RKO (cell line): ENCODE measurements around the gene CD44.

Experiments
- DNase-seq: peaks from one replicate; pipeline ENCODE4 v3.0.0-alpha.2; 2016; ENCODE audit warnings: low spot score

CD44 gene

DNA sequence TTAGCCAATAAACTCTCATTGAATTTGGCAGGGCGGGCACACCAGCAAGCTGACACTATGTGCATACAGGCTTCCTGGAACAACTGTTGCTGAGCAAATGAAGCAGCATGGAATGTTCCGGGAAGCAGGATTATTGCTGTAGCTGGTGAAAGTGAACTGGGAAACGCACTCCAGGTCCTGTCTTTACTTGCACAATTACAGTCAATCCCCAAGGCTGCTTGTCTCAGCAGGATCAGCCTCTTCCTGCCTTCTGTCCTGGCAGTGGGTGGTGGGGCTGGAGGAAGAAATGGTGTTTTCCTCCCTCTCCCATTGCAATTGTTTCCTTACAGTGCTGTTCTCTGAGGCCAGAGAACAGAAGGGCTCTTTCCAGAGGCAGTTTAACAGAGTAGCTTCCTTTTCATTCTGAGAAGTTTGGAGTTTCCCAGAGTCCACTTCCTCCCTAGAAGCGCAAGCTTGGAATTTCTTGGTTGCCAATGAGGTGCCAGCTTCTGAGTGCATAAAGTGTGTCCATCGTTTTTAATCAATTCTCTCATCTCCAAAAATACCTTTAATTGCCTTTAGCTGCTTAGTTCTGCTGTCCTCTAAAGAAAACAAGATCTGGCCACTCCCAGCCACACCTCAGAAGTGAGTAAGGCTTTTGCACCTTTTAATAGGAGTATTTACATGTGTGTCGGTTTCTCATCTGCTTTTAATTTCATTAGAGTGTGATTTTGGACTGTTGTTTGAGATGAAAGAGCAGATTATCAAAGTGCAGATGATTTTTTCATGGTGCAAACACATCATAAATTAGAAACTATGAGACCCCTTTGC lies 19.9 kb downstream of the CD44 start:
- no peak for DNase-seq

DNA sequence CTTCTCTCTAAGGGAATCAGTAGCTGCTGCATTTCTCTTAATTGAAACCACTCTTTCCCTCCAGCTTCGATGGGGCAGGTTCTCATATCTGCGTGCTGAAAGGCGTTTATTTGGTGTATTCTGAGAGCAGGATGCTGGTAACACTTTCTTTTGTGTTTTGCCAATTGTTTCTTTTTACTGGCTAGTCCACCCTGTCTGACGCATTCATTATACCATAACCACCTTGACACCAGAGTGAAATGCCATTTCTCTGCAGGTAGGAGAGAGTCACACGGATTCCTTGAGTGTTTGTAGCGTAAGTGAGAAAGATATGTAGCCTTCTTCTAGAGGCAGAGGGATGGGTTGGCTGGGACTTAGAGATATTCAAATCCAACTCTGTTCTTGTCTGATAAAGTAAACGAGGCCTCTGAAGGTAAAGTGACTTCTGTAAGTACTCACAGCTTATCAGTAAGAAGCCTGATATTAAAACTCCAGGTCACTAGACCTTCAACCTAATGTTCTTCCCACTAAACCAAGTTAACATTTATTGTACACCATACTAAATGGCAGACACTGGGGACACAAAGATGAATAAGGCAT lies 21.4 kb downstream of the CD44 start:
- no peak for DNase-seq

DNA sequence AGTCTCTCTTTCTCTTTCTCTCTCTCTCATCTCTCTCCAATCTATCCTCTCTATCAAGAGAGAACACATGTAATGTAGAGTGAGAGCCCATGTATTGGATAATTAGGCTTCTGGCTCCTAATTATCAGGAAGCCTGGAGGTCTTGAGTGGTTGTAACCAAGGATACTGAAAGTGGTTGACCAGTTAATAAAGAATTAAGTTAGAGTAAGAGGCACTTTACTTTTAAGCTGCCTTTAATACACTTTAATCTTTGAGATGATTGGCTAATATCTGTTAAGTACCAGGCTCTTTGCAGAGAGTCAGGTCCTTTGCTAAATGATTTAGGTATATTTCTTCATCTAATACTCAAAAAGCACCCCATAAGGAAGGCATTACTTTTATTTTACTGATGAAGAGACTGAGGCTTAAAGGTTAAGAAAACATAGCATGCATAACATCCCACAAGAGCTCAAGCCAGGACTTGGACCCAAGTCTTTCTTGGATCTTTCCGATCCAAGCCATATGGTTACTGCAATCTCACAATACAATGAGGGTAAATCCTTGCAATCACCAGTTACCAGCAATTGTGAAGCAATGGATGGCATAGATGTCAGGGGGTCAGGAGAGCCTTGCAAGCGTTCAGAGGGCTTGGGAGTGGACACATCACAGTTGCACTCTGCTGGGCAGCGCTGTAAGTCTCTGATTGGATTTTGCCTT lies 22.1 kb downstream of the CD44 start:
- DNase-seq: no peak

DNA sequence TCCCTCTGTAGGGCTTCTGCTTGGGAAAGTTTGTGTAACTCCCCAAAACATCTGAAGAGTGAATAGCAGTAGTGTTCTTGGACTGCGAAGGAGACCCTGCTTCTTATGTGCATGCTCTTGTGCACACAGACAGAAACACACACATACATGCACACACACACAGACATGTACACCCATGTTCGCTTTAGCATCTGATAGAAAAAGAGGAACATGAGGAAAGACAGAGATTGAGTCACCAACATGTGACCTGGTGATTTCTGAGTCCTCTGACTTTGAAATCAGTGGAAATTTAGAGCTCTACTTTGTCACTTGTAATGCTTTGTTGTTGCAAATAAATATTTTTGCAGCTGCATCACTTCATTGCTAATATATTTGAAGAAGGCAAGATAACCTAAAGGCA lies 23.8 kb downstream of the CD44 start:
- DNase-seq: no peak

DNA sequence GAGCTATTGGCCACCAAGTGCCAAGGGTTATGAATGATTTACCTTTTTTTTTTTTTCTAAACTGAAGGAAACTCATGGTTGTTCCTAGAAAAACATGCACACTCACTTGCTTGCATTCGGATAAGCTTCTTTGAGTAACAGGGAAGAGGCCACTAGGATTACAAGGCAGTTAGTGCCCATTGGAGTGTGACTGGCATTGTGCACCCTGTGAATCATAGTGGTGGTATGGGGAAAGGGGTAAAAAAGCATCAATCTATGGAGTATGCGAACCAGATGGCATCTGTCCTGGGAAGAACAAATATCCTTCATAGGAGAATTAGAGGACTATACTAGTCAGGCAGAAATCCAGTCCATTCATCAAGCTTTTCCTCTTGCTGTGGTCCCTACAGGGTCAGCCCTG lies 24.2 kb downstream of the CD44 start:
- no peak for DNase-seq

DNA sequence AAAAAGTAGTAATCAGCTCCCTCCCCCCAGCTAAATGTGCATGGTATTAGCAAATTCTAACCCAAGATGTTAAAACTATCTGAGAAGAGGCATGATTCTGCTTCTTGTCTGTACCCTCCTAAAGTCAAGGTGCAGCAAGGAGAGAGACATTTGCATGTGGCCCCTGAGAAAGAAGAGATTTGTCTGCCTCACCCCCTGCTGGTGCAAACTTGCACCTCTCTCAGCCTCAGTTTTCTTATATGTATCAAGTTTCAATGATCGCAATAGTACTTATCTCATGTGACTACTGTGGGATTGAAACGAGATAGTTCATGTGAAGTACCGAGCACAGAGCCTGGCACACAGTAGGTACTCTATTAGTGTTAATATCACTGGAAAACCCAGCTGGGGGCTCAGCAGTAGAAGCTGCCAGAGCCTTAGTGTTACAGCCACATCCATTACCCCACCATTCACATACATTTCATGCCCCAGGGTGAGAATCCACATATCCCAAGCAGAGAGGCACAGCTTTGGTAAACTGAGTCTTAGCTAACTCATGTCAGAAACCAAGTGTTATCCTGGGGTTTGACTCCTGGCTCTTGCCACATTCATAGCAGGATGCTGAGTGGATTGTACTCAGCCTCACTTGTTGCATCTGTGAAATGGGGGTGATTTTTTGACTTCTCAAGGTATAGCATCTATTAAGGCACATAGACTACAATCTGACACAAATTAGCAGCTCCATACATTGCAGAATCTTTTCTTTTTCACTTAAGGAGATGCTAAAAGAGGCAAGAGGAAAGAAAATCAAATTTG lies 24.9 kb downstream of the CD44 start:
- DNase-seq: no peak

DNA sequence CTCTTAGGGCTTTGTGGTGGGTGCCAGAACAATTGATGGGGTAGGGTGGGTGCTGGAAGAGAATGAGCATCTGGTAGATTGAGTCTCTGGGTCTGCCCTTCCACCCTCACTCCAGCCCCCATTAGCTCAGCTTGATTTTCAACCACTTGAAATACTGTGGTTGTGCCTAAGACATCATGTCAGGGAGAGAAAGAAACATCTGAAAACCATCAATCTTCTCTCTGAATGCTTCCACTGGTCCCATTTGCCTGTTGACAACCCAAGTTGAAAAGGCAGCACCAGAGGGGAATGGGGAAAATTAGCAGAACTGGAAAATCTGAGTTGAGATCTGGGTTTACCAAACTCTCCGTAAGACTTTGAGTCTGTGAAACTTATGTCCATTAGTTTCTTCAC lies 26.1 kb downstream of the CD44 start:
- DNase-seq: no peak

DNA sequence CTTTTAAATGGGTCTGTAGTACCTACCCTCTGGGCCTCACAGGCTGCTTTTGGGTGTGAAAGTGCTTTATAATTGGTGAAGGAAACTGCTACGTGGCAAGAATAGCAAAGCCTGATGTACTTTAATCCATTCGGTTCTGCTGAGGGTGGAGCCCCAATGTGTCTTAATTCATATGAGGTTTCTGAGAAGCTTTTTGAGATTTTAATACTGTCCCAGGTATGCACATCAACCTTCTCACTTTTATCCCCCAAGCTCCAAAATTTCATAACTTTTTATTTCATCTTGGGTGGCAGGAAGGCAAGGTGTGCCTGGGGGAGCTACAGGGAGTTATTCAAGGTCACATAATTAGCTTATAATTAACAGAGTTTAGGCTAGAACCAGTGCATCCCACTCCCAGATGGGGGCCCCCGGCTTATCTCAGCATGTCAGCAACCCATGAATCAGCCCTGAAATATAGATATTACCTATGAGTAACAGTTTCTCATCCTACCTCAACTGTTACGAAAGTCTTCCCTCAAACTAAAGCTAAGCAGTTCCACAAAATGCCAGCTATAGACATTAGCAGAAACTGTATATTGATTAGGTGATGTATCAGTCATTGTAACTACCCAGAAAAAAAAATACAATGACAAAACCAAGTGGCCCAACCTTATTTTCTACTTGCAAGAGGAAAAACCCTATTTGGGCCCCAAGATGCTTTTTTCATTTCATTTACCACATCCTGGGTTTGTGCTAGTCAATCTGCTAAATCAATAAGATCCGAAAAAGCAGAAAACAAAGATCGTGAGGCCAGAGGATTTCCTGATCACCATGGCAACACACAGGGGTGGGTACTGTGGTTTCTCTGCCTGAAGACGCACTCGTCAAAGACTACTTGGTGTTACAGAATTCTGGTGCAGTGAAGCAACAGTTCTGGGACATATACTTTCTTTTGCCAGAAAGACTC lies 26.7 kb downstream of the CD44 start:
- DNase-seq: no peak

DNA sequence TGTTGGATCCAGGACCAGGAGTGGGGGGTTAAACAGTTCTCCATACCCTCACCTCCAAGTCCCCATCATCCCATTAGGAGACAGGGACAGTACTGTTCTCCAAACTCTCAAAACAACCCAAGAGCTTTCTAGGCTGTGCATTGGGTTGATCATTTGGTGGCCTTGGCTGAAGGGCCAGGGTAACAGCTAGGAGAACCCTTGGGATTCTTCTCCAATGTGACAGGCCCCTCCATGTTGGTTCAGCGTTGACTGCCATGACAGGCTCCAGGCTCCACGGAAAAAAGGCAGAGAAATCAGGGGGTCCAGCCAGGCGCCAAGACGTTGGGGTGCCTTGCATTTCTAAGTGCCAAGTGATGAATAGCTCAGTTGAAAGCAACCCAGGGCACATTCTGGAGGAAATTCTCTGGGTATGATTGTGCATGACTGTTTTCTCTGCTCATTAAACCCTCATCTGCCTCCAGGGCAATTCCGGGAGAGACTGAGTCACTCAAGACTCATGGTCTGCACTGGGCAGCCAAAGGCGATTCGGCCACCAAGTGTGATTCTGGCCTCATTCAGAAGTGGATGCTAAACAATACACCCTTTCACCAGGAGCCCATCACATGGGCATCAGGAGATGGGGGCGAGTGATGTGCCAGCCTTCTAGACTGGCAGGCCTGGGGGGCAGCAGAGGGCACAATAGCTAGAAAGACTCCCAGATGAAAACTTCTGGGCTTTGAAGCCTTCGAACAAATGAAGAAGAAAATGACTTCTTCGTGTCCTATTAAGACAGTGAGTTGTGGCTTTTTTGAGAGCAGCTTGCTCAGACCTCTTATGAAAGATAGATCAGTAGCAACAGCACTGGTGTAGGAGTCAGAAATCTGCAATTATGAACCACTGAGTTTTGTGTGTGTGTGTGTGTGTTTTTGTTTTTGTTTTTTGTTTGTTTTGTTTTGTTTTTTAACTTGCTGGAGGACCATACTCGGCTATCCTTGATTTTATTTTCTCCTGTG lies 27.7 kb downstream of the CD44 start:
- peak; percentile 89 for DNase-seq

DNA sequence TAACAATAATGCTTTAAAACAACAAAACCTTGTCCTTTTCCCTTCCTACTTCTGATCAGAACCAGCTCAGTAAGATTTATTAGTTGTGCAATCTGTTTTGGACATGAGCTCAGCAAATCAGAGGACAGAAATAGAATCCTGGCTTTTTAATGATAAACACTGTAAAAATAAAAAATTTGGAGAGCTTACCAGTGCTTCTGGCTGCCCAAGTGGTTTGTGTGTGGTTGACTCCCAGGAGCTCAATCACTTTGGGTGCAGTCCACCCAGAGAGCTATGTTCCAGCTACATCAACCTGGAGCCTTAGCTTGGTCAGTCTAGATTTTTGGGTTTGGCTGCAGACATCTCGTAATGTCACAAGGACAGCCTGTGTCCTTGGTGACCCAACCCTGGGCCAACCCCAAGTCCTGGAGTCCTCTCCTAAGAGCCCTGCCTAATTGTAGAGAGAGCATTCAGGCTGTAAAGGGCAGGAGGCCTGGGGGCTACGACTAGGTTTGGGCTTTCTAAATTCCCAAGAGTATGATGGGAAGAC lies 28.5 kb downstream of the CD44 start:
- no peak for DNase-seq

DNA sequence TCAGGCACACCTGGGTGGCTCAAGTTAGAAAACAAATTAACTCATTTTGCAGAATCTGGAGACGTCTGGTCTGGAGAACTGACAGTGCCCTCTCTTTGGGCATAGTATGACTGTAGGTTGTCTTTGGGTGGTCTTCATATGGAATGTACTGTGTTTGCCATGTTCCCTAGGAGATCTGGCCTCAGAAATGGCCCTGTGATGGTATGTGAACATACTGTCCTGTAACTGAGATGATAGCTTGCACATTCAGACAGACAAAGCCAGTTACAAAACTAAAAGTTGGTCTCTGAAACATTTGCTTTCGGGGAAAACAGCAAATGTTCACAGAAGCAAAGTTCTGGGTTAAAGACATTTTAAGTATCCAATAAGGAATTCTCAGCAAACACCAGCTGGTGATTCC lies 29.7 kb downstream of the CD44 start:
- DNase-seq: no peak

DNA sequence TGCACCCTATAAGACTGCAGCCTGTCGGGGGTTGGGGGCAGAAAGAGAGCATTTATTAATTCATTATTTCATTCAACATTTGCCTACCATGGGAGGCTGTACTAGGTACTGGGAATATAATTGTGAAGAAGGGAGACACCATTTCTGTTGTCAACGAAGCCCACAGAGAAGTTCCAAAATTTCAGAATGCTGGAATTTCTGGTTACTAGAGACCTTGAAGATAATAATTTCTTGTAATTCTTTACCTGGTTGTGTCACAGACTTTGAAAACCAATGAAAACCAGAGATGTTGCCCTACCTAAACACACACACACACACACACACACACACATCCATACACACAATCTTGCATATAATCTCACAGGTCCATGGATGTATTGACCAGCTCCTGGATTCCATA lies 30.1 kb downstream of the CD44 start:
- no peak for DNase-seq

DNA sequence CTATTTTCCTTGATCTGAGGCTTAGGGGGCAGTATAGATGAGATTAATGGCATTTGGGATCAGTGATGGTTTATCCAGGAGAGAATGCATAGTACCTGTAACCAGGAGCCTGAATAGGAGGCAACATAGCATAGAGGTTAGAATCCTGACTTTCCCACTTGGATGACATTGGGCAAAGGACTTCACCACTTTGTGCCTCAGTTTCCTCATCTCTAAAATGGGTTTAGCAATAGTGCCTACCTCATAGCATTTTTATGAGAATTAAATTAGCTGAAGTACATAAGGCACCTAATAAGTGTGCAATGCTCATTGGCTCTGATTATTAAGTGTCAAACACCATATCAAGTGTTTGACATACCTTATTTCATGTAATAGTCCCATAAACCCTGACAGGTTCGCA lies 30.8 kb downstream of the CD44 start:
- no peak for DNase-seq

DNA sequence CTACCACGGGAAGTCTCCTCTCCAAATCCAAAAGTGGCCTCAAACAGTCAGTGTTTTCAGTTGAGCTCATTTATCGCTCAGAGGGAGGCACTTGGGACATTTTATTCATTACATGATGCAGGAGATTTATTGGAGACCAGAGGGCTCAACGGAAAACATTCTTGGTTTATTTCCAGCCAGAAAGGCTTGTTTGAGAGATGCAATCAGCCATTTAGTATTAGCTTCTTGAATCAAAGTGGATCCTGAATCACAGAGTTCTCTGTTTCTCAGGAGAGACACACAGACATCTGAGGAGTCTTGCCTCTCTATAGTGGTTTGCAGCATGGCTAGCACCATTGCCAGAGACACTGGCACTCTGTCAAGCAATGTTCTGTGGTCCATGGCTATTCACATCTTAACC lies 31.5 kb downstream of the CD44 start:
- no peak for DNase-seq

DNA sequence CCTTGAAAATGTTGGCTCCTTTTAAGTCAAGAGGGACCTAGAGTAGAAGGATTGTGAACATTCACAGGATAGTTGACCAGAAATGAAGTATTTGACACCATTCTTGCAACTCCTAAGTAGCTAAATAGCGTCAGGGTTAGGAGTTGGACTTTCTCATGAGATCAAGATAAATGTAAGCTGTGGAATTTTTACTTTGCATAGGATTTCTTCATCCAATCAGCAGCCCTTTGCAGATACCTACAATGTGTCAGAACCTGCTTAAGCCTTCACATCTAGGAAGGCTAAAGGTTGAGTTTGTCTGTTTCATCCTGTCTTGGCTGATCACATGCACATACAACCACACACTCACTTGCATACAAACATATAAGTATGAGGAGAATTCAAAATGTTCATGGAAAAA lies 32.3 kb downstream of the CD44 start:
- no peak for DNase-seq

DNA sequence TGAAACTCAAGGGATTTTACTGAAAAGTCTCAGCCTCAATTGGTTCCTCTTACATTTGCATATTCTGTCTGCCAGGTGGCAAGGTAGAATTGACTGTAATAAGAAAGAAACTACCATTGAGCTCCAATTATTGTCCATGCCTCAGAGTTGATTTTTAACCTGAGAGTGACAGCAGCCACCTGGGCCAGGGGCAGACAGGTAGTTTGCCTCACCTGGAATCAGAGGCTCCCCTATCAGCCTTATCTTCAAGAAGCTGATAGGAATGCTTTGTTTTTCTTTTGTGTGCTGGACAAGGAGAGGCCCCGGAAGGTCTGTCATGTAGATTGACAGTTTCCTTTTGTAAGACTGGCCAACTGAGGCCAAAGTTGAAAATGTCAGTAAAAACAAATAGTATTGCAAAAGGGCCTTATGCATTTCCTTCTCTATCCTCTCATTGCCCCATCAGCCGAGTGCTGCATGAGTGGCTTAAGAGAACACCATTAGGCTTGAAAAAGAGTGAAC lies 34.1 kb downstream of the CD44 start:
- no peak for DNase-seq

DNA sequence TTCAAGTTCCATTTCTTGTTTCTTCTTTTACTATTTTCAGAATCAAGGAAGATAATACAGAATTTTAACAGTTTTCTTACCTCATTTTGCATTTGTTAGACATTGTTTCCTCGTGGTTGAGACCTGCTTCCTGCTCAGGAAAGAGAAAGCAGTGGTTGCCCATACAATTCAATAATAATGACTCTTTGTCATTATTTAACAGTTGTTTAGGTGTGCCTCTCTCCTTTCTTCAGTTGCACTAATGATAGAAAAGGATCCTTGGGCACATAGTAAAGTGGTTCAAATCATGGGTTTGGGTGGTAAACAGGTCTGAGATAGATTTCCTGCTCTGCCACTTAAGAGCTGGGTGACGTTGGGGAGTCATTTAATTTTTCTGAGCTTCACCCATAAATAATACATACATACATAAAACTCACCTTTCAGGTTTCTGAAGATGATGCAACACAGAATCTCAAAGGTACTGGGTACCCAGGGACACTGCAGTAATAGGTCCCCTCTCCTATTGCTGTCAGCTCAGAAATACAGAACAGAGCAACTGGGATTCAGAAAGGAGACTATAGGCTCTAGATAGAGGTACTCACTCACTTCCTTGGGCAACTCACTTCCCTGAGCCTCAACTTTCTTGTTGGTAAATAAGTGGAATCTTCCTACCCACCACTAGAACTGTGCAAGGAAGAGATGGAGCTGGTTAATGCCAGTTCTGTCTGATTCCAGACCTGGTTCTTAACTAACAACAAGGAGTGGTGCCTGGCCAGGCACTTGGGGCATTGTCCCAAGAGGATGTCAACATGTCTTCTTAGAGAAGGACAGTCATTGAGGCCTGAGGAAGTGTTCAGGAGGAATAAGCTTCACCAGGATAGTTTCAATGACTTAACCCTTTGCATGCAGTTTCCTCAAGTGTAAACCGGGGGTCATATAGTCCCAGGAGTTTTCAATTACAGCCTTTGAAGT lies 34.9 kb downstream of the CD44 start:
- no peak for DNase-seq

DNA sequence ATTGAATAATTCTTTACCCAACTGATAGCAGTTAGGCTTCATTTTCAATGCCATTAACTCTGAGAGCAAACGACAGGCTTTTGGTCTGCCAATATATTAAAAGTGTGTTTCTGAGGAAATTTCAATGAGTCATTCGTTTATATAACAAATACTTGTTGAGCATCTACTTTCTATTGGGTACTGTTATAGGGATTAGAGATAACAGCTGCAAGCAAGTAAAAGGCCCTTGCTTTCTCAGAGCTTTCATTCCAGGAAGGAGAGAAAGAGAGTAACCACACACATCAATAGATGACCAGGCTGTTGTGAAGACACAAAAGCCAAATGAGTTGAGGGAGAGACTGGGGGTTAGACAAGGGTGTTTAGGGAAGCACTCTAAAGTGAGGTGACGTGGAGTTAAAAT lies 35.7 kb downstream of the CD44 start:
- no peak for DNase-seq

DNA sequence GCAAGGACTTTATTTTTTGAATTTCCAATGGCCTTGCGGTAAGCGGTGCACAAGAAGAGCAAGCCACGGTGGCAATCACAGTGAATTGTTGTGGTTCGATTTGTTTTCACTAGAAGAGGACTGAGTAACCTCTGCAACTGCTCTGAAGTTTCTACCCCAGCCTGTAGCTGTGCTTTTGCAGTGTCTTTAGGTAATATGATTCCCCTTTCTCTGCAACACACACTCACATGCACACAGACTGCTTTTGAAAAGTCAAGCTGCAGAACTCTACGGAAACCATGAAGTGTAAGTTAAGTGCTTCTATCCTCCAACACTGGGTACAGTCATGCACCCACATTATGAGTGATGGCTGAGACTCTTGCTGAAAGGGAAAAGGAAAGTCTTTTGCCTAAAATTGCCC lies 38.4 kb downstream of the CD44 start:
- no peak for DNase-seq
